CD4-positive, alpha-beta T cell treated with Interferon alpha-2 for 1 hour (primary cell): ENCODE data around the gene MAML1.
A peak's percentile ranks its signal among the peaks of the same experiment; 100 is the strongest.
"Not testable (repeated sequence)": the region's sequence is repeated elsewhere in the genome, so short reads cannot be mapped to it uniquely, and the experiment has no call there.

Source experiments
- DNase-seq, 2 donors: peaks; one replicate each; pipeline ENCODE4 v3.0.0-alpha.2; 2020 to 2022

Gene MAML1, protein sequence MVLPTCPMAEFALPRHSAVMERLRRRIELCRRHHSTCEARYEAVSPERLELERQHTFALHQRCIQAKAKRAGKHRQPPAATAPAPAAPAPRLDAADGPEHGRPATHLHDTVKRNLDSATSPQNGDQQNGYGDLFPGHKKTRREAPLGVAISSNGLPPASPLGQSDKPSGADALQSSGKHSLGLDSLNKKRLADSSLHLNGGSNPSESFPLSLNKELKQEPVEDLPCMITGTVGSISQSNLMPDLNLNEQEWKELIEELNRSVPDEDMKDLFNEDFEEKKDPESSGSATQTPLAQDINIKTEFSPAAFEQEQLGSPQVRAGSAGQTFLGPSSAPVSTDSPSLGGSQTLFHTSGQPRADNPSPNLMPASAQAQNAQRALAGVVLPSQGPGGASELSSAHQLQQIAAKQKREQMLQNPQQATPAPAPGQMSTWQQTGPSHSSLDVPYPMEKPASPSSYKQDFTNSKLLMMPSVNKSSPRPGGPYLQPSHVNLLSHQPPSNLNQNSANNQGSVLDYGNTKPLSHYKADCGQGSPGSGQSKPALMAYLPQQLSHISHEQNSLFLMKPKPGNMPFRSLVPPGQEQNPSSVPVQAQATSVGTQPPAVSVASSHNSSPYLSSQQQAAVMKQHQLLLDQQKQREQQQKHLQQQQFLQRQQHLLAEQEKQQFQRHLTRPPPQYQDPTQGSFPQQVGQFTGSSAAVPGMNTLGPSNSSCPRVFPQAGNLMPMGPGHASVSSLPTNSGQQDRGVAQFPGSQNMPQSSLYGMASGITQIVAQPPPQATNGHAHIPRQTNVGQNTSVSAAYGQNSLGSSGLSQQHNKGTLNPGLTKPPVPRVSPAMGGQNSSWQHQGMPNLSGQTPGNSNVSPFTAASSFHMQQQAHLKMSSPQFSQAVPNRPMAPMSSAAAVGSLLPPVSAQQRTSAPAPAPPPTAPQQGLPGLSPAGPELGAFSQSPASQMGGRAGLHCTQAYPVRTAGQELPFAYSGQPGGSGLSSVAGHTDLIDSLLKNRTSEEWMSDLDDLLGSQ

DNA sequence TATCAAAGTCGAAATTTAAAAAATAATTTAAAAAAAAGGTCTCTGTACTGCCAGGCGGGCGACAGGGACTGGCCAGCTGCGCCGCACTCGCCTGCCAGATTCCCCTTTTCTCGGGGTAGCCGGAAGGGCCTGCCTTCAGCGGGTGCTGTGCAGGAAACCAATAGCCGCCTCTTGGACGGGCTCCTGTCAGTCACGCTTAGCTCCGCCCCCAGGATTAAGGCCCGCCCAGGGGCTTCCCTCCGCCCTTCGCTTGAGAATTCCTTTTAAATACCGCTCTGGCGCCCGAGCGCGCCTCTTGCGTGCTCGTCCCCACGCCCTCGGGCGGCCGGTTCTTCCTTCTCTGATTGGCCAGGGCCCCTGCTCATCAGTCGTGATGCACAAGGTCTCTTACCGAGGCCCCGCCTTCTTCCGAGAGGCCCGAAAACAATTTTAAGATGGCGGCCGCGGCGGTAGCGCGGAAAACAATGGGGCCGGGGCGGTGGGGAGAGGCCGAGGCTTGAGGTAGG, at the start of gene MAML1:
Gene MAML1, plus strand, starts transcription at position 411 of the 506 bp plus-strand sequence. CDS start 291 bp downstream, outside the sequence.
- DNase-seq = peak; percentile 100

DNA sequence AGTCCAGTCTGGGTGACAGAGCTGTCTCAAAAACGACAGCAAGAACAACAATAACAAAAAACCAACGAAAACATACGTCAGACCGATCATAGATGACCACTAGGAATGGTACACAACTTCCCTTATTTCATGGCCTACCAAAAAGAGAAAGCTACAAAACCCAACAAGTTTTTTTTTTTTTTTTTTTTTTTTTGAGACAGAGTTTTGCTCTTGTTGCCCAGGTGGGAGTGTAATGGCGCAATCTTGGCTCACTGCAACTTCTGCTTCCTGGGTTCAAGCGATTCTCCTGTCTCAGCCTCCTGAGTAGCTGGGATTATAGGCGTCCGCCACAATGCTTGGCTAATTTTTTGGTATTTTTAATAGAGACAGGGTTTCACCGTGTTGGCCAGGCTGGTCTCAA, 43.4 kb upstream of the MAML1 start:
- not testable (repeated sequence) for DNase-seq

DNA sequence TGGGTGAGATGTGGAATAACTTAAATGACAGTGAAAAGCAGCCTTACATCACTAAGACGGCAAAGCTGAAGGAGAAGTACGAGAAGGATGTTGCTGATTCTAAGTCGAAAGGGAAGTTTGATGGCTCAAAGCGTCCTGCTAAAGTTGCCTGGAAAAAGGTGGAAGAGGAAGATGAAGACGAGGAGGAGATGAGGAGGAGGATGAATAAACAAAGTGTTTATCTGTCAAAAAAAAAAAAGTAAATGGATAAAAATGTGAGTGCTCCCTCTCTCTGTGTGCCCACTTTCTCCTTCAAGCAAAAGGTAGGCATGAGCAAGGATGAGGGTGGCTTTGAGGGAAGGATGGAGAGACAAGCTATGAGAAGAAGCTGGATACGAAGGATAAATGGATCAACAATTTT, 38.1 kb upstream of the MAML1 start:
- DNase-seq = no peak

GRCh38 chr5:179696603-179697002, 36.0 kb upstream of the MAML1 start:
- no peak for DNase-seq

DNA sequence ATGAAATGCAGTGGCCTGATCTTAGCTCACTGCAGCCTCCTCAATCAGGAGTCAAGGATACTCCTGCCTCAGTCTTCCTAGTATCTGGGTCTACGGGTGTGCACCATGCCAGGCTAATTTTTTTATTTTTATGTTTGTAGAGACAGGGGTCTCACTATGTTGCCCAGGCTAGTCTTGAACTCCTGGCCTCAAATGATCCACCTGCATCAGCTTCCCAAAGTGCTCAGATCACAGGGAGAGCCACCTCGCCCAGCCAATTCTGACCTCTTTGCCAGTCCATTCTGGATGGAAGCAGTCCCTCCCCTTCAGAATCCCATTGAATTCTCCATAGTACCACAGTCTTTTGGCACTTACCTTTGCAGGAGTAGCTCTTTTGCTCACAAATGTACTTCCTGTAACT, 35.5 kb upstream of the MAML1 start:
- DNase-seq = no peak

DNA sequence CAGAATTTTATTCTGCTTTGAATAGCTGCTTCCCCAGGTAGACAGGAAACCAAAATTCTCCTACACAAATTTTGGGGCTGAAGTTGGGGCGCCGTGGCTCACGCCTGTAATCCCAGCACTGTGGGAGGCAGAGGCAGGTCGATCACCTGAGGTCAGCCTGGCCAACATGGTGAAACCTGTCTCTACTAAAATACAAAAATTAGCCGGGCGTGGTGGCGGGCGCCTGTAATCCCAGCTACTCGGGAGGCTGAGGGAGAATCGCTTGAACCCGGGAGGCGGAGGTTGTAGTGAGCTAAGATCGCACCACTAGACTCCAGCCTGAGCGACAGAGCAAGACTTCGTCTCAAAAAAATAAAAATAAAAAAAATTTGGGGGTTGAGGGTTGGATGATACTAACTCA, 35.1 kb upstream of the MAML1 start:
- not testable (repeated sequence) for DNase-seq

- DNase-seq = peak; percentile 99 to 100
Observed at GRCh38 chr5:179697993-179698934, 34.4 kb upstream of the MAML1 start.

GRCh38 chr5:179698935-179699615, 33.5 kb upstream of the MAML1 start, which contains the start of gene CANX:
Gene CANX, plus strand, starts transcription at chr5:179698967. Its CDS starts 6,715 bp downstream, at chr5:179705682.
- DNase-seq = no peak

DNA sequence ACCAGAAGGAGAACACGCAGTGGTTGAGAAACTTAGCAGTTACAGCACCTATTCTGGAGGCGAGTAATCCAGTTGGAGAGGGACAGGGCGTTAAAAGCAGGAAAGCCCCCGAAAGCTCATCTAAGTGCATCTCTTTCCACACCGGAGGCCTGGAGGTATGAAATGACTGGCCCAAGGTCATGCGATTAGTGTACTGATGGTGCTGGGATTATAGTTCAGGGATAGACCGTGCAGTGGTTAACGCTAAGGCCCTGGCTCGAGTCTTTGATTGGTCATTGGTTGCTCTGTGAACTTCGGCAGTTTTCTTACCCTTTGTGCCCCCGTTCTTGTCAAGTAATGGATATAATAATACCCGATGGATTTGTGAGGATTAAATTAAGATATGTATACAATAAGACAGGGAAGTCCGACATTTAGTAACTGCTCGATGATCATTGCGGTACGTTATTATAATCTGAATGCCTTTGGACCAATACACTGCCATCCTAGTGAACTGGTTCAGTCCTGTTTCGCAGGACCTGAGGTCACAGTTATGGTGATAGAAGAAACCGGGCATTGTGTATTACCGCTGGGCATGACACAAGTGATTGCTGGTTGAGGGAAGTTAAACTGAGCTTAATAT, 32.9 kb upstream of the MAML1 start:
- peak; percentile 19 to 30 for DNase-seq

GRCh38 chr5:179700401-179700918, 32.2 kb upstream of the MAML1 start:
- no peak for DNase-seq

DNA sequence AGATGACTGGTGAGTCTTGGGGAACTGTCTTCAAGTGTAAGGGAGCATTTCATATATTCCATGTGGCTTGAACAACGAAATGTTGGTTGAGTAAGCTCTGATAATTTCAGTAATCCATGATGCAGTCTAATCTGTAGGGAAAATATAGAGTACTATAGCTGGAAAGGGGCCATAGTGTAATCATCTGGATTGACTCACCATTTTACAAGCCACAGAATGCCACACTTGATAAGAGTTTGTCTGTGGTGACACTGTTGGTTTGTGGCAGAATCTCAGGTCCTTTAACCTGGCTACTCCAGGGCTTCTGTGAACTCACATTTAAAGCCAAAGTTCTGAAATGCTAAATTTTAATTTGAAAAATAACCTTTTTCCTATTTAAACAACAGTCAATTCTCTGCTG, 16.3 kb upstream of the MAML1 start:
- no peak for DNase-seq

DNA sequence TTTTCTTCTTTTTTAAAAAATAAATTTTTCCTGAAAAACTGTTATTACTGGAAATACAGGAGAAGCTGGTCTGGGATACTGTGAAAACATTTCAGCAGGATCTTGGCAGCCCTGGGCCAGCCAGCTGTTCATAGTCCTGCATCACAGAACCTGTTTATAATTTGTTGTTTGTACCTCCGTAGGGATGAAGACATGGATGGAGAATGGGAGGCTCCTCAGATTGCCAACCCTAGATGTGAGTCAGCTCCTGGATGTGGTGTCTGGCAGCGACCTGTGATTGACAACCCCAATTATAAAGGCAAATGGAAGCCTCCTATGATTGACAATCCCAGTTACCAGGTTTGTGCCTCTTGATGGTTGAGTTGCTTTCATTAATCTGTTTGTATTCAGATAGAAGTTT, 12.4 kb upstream of the MAML1 start:
- DNase-seq = no peak

GRCh38 chr5:179724163-179724562, 8.5 kb upstream of the MAML1 start:
- DNase-seq = no peak

DNA sequence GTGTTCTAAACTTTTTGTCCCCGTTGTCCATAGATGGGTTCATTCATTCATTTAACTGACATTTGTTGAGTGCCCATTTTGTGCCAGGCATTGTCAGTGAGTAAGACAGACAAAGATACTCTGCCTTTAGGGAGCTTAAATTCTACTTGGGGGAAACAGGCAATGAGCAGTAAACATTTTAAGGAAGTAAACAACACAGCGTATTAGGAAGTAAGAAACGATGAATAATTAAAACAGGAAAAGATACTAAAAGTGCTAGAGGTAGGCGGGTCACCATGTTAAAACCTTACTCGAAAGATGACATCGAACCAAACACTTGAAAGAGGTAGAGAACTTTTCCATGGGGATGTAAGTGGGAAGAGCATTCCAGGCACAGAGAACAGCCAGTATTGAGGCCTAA, 5.5 kb upstream of the MAML1 start:
- DNase-seq = no peak

- DNase-seq = no peak
Observed at GRCh38 chr5:179729303-179729702, 3.3 kb upstream of the MAML1 start.

- DNase-seq = no peak
Observed at GRCh38 chr5:179729727-179730126, 2.9 kb upstream of the MAML1 start.

- DNase-seq = no peak
Observed at GRCh38 chr5:179730356-179730755, 2.3 kb upstream of the MAML1 start.

DNA sequence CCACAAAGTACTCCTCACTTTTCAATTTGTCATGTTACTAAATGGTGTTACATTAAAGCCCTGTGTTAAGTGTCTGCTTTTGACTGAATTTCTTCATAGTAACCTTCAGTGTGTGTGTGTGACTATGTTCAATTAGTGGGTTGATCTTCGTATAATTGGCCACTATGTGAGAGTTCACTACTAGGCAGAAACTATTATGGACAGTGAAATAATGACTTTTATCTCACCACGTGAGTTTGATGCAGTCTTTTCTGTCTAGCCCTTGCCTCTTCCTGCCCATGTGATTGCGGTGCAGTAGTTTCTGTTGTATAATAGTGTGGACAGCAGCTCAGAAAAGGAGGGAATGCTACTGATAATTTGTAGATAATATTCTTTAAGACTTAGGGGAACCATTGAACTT, 1.8 kb upstream of the MAML1 start:
- no peak for DNase-seq

DNA sequence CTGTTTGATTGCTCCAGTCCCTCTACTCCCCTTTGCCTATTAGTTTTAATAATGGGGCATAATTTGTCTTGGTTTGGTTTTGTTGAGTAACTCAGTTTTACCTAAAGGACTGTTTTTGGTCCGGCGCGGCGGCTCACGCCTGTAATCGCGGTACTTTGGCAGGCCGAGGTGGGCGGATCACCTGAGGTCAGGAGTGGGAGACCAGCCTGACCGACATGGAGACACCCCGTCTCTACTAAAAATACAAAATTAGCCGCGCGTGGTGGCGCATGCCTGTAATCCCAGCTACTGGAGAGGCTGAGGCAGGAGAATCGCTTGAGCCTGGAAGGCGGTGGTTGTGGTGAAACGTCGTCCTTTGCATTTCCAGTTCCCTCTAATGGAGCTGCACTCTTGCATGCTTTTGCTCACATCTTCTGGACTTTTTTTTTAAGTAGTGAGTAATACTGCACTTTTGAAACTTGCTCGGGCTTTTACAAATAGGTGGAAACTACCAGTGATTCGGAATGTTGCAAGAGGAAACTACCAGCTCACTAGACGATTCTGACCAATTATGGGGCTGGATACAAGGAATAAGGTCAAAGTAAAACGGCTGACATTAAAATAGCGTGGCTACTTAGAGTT, 721 bp upstream of the MAML1 start:
- peak in 1 of 2 donors; percentile 40 for DNase-seq
